Renal cortex interstitium (tissue), 11 donors: Measurements from ENCODE around the gene PAFAH1B2. TPM values are rescaled to one million over a fixed set of nuclear protein-coding genes. Genes with fewer than 3 reads are reported as not detected.

Experiments
- DNase-seq, 11 donors: peaks; one replicate each; pipeline ENCODE4 v3.0.0-alpha.2; 2013; ENCODE audit warnings: low read depth in 9 of 11, low spot score in 4 of 11; ENCODE audit errors: extremely low read depth in 1 of 11
- polyA plus RNA-seq, 3 donors: library from polyadenylated mRNA; unstranded; fragments of 120-200 nt; gene quantifications; one replicate each; pipeline ENCODE4 v1.2.1, GENCODE V29; 2013; ENCODE audit not compliant: insufficient read length in 3 of 3

The PAFAH1B2 gene
- polyA plus RNA-seq, 3 donors, result 75.0 to 80.0 (median 76.7) TPM

DNA sequence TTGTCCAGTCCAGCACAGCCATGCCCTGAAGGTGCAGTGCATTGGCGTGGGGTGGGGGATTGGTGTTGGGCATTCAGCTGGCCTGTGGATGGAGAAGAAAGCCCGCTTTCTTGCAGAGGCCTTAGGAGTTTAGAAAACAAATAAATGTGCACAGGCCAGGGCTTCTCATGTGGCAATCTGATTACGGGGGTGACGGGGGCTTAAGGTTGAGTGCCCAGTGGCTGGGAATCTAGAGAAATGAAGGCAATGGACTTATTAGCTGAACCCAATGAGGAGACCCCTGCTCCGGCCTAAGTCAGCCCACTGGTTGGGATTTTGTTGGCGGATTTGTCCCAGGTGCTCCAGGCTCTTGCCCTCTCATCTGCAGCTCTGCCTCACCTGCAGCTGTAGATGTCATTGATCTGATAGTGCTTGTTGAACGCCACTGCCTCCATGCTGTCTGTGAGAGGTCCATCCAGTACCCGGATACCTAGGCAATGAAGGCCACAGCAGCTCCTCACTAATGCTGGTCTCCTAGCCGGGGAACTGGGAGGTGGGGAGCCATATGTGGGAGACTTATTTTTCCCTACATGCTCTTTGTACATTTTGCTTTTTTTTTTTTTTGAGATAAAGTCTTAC, 81.6 kb downstream of the PAFAH1B2 start:
- DNase-seq, result no peak

Other genes starting within 250 kb of the PAFAH1B2 start
- gene SIK3, start 45.9 kb upstream of the PAFAH1B2 start, polyA plus RNA-seq, result 10 to 100 TPM; 34.7 to 48.6 (median 36.1) TPM
- 10 to 100 TPM; 42.3 to 50.5 (median 43.8) TPM for gene SIDT2, start 34.5 kb downstream of the PAFAH1B2 start, polyA plus RNA-seq
- gene TAGLN, start 55.1 kb downstream of the PAFAH1B2 start, polyA plus RNA-seq, result 100 to 1,000 TPM; 115 to 160 (median 145) TPM
- 10 to 100 TPM; 18.3 to 31.5 (median 23.8) TPM for gene PCSK7, start 87.8 kb downstream of the PAFAH1B2 start, polyA plus RNA-seq
- 10 to 100 TPM; 30.8 to 35.2 (median 33.2) TPM for gene RNF214, start 88.4 kb downstream of the PAFAH1B2 start, polyA plus RNA-seq
- gene BACE1-AS, start 147.1 kb downstream of the PAFAH1B2 start, polyA plus RNA-seq, result 10 to 100 TPM; 18.0 to 26.8 (median 21.6) TPM
- 10 to 100 TPM; 56.6 to 62.9 (median 59.7) TPM for gene BACE1, start 172.0 kb downstream of the PAFAH1B2 start, polyA plus RNA-seq
- 10 to 100 TPM; 24.8 to 39.1 (median 28.6) TPM for gene CEP164, start 183.6 kb downstream of the PAFAH1B2 start, polyA plus RNA-seq